Measurements from ENCODE around the gene CCDC185.
"Not testable (repeated sequence)": the region's sequence is repeated elsewhere in the genome, so short reads cannot be mapped to it uniquely, and the experiment has no call there.

The CCDC185 gene

GRCh38 chr1:223394242-223394641, 1.0 kb downstream of the CCDC185 start:
- DNase-seq (ENCODE audit: low spot score) (no peak), FAIRE-seq (no peak)

DNA sequence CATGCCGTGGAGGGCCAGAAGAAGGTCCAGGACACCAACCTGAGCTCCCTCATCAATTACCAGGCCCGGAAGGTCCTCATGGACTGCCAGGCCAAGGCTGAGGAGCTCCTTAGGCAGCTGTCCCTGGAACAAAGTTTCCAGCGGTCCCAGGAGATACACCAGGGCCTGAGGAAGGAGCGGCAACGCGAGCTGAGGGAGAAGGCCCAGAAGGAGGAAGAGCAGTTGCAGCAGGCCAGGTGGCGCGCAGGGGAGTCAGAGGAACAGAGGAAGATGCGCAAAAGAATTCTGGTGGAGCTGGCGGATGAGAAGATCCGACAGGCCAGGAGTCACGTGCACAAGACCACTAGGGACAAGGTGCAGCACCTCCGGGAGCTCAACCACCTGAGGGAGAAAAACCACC, 1.5 kb downstream of the CCDC185 start:
- no peak for FAIRE-seq
- no peak for DNase-seq (ENCODE audit: low spot score)

- FAIRE-seq: not testable (repeated sequence)
Observed at GRCh38 chr1:223399393-223399792, 6.2 kb downstream of the CCDC185 start.

GRCh38 chr1:223401873-223402789, 8.9 kb downstream of the CCDC185 start:
- FAIRE-seq: no peak

More at GRCh38 chr1:223399393-223399792, 6.2 kb downstream of the CCDC185 start:
- not testable (repeated sequence) for DNase-seq (ENCODE audit: low spot score)

GRCh38 chr1:223402790-223403142, 9.6 kb downstream of the CCDC185 start:
- FAIRE-seq (no peak), DNase-seq (ENCODE audit: low spot score) (no peak)

More at GRCh38 chr1:223401873-223402789, 8.9 kb downstream of the CCDC185 start:
- peak; percentile 65 for DNase-seq (ENCODE audit: low spot score)

- DNase-seq (ENCODE audit: low spot score) (no peak), FAIRE-seq (no peak)
Observed at GRCh38 chr1:223403184-223403815, 10.1 kb downstream of the CCDC185 start.

GRCh38 chr1:223405507-223405906, 12.3 kb downstream of the CCDC185 start:
- FAIRE-seq: no peak
- DNase-seq (ENCODE audit: low spot score): no peak

DNA sequence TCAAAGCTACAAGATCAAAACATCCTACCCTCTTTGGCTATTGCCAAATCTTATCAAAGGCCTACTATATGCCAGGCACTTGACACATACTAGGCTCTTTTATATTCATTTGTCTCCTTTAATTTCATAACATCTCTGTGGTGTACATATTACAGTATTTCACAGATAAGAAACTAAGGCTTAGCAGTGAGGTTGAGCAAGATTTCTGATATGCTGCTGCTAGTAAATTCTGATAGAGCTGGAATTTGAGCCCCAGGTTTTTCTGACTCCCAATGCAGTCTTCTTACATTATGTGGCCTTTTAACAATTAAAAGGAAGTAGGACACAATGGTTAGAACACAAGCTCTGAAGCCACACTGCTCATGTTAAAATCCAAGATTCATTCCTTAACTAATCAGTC, 16.8 kb downstream of the CCDC185 start:
- FAIRE-seq: no peak

GRCh38 chr1:223411309-223411708, 18.1 kb downstream of the CCDC185 start:
- no peak for DNase-seq (ENCODE audit: low spot score)
- FAIRE-seq: no peak

More for the DNA sequence above, 16.8 kb downstream of the CCDC185 start:
- no peak for DNase-seq (ENCODE audit: low spot score)

DNA sequence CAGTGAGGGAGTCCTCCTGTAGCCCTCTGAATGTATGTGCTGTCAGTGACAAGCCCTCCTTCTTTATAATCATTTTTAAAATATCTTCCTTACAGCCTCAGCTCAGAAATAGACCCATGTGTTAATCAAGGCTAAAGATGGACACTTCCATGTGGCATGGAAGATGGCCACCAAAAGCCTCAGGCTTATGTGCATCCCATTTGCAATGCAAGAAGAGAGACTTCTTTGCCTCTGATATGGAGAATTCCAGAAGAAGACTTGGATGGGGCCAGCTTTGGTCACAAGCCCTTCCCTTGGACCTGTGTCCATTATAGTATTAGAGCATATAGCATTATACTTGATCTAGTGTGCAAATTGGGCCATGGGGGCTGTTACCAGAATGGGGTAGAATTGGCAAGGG, 18.5 kb downstream of the CCDC185 start:
- FAIRE-seq: no peak

GRCh38 chr1:223413216-223413615, 20.0 kb downstream of the CCDC185 start:
- FAIRE-seq: no peak

More for the DNA sequence above, 18.5 kb downstream of the CCDC185 start:
- no peak for DNase-seq (ENCODE audit: low spot score)

DNA sequence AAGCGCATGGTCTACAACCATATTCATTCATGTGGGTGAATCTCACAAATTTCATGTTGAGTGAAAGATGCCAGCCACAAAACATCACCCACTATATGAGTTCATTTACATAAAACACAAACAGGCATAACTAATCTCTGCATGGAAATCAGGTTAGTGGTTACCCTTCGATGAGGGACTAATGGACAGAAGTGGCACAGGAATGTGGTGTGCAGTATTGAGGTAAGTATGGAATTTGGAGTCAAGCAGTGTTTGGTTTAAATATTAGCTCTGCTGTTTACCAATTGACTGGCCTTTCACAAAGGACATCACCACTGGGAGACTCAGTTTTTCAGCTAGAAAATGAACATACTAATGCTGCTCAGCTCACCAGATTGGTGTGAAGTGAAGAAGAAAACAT, 24.2 kb downstream of the CCDC185 start:
- FAIRE-seq: no peak
- DNase-seq (ENCODE audit: low spot score): no peak

More at GRCh38 chr1:223413216-223413615, 20.0 kb downstream of the CCDC185 start:
- DNase-seq (ENCODE audit: low spot score): no peak

DNA sequence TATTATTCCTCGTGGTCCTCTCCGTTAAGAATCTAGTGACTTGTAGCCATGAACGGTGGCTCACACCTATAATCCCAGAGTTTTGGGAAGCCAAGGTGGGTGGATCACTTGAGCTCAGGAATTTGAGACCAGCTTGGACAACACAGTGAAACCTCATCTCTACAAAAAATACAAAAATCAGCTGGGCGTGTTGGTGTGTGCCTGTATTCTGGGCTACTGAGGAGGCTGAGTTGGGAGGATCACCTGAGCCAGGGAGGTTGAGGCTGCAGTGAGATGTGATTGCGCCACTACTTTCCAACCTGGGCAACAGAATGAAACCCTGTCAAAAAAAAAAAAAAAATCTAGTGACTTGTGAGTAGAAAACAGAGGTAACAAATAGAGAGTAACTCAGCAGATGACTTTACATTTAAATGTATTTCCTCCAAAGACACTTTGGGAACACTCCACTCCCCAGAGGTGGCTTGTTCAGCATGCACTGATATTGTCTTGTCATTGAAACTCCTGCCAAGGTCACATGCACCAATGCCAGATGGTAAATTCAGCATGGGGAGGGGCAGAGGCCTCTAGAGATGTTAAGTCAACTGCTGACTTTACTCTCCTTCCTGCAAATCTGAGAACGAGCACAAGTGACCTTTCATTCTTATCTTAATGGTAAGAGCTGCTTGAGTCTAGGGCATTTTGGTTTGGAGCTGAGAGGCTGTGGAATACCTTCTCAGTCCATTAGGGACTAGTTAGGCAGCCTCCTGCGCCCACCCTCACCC, 24.9 kb downstream of the CCDC185 start:
- DNase-seq (ENCODE audit: low spot score) (no peak), FAIRE-seq (no peak)

GRCh38 chr1:223419115-223419514, 25.9 kb downstream of the CCDC185 start:
- no peak for DNase-seq (ENCODE audit: low spot score)
- no peak for FAIRE-seq

DNA sequence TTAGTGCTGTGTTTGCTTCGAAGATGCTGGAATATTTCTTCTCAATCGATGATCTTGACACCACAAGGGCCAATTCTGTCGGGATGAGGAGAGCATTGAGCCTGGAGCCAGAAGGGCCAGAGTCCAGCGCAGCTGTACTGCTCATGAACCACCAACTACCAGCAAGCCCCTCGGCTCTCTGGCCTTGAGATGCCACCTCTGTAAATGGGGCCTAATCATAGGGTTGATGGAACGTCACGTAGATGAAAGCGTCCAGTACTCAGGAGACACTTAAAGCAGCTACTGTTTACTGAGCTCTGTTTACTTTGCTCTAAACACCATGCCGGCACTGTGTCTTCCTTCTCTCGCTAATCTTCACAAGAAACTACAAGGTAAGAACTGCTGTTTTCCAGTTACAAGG, 26.3 kb downstream of the CCDC185 start:
- no peak for FAIRE-seq

GRCh38 chr1:223421025-223421424, 27.8 kb downstream of the CCDC185 start:
- FAIRE-seq: no peak
- no peak for DNase-seq (ENCODE audit: low spot score)

More for the DNA sequence above, 26.3 kb downstream of the CCDC185 start:
- DNase-seq (ENCODE audit: low spot score): no peak

DNA sequence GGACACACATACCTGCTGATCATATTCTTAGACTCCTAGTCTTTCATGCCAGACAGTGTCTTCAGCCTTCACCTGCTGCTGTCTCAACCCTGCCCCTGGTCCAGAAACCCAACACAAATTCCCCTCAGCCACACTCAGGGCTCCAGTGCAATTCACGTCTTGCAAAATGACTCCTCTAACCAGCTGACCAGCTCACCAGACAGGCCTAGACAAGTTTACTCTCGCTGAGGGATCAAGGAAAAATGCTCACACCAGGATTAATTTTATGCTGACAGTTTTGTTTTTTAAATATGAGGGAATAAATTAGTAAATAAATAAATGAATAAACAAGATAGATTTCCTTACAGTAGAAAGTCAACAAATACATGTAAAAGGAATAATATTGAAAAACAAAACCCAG, 28.5 kb downstream of the CCDC185 start:
- DNase-seq (ENCODE audit: low spot score) (no peak), FAIRE-seq (no peak)

DNA sequence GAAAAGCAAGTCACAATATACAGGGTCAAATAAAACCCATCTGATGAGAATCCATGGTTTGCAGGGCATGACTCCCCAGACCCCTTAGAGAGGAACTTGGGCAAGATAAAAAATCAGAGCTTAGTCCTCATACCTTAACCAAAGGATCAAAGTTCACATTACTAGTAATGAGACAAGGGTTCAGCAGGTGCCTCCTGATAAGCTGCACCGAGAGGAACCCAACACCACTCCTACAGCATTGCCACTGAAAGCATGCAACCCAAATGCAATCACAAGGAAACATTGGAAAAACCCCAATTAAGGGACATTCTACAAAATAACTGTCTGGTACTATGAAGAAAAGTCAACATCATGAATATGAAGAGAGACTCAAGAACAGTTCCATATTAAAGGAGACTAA, 29.7 kb downstream of the CCDC185 start:
- no peak for DNase-seq (ENCODE audit: low spot score)
- no peak for FAIRE-seq

DNA sequence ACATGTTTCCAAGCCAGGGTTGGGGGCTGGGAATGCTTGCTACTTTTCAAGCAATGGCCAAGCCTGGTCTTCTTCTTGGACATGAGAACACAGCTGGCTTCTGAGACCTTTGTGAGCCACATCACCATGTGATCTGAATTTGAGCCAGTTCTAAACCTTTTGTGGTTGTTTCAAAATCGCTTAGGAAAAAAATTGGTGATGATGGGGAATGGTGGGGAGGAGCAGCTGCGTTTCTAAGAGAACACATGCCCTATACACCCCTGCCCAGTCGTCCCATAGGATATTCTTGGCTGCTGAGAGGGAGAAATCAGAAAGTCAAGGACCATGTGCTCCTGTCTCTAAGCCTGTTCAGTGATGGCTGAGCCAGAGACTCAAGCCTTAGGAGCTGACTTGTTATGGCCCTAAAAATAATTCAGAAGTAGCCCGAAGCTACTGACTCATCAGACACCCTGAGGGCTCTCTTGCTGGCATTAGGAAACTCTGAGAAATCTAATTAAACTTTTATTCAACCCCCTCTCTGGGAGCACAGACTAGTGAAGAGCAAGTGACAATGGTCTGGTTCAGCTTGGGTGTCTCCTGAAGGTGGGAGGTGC, 30.5 kb downstream of the CCDC185 start:
- FAIRE-seq (no peak), DNase-seq (ENCODE audit: low spot score) (no peak)

GRCh38 chr1:223425550-223425949, 32.3 kb downstream of the CCDC185 start:
- no peak for FAIRE-seq
- DNase-seq (ENCODE audit: low spot score): no peak

DNA sequence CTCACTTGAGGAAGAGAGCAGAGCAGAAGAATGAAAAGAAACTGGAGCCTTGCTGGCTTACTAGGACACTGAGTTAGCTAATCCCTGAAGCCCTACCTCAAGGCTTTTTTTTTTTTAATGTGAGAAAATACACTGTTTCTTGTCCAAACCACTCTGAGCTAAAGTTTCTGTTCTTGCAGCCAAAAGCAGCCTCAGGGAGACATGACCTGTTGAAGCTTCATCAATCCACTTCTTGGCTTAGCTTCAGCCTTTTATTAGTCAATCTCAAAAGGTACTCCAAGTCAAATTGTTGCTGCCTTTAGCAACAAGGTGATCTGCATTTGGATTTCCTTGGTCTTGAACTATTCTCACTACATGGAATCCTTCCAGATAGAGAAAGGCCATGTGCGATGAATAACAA, 33.7 kb downstream of the CCDC185 start:
- FAIRE-seq: no peak

More for the DNA sequence above, 33.7 kb downstream of the CCDC185 start:
- DNase-seq (ENCODE audit: low spot score): no peak

Measured in urothelium cell line (cell line).